Inferior parietal cortex (tissue), 1 donor: ENCODE measurements around the gene TIRAP.

Experiments used
- DNase-seq: peaks from one replicate; pipeline ENCODE4 v3.0.0-alpha.2; 2016; ENCODE audit errors: extremely low spot score

Gene TIRAP

DNA sequence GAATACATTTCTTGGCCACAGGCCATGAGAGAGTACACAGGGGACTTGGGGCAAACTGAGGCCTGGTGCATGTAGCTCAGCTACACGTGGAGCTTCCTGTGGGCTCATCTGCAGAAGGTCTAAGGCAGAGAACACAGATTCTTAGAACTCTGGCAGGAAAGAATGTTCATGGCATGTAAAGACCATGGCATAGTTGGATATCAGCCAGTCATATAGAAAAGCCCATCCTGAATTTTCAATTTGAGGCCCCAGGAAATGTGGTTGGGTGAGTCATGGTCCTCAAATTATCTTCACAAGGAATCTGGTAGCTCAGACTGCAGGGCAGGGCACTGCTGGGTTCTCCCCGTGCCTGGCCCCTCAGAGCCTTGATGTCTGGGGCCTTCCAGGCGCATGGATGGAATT lies 58.9 kb downstream of the TIRAP start:
- DNase-seq: no peak

DNA sequence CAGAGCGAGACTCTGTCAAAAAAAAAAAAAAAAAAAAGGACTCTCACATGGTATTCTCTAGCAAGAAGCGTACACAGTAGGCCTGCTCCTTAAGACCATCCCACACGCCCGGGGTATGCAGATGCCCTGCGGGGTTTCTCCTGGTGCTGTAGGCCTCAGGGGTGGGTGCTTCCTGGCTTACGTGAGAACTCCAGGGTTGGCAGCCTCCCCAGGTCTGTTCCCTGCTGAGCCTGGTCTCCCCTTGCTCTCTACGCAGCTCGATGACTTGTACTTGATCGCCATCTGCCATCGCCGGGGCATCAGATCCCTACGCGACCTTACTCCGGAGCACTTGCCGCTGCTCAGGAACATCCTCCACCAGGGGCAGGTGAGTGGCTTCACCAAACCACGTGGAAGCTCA lies 60.2 kb downstream of the TIRAP start:
- DNase-seq: no peak
